Right lung (tissue), 5 donors: ENCODE measurements around the gene NLRP12. TPM values are rescaled to one million over a fixed set of nuclear protein-coding genes. Genes with fewer than 3 reads are reported as not detected.
"Not testable (repeated sequence)": the region's sequence is repeated elsewhere in the genome, so short reads cannot be mapped to it uniquely, and the experiment has no call there.

ENCODE experiments used
- DNase-seq, 2 donors: peaks; one replicate each; pipeline ENCODE4 v3.0.0-alpha.2; 2013
- polyA plus RNA-seq, 5 donors: library from polyadenylated mRNA; unstranded; fragments of 120-200 nt; gene quantifications; one replicate each; pipeline versions ENCODE4 v1.2.1 to v1.2.3, GENCODE V29; 2013; ENCODE audit warnings: inconsistent platforms in 1 of 5, low replicate concordance in 1 of 5; ENCODE audit not compliant: insufficient read length in 5 of 5, insufficient read depth in 1 of 5

The NLRP12 gene
- polyA plus RNA-seq, 5 donors: 0.38 to 0.51 (median 0.41) TPM

DNA sequence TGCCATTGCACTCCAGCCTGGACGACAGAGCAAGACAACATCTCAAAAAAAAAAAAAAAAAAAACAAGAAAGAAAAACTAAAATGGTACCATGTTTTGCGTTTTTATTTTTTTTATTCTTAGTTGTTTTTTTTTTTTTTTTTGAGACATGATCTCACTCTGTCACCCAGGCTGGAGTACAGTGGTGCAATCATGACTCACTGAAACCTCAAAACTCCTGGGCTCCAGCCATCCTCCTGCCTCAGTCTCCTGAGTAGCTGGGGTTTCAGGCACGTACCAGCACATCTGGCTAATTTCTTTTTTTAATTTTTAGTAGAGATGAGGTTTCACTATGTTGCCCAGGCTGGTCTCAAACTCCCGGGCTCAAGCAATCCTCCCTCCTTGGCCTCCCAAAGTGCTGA is 16.8 kb upstream of the NLRP12 start:
- not testable (repeated sequence) for DNase-seq

DNA sequence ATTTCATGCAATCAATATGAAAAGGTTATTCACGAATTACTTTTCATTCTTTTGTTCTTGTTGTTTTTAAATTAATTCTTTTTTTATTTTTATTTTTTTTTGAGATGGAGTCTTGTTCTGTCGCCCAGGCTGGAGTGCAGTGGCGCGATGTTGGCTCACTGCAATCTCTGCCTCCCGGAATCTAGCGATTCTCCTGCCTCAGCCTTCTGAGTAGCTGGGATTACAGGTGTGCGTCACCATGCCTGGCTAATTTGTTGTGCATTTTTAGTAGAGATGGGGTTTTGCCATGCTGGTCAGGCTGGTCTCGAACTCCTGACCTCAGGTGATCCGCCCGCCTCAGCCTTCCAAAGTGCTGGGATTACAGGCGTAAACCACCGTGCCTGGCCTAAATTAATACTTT is 16.1 kb upstream of the NLRP12 start:
- not testable (repeated sequence) for DNase-seq

DNA sequence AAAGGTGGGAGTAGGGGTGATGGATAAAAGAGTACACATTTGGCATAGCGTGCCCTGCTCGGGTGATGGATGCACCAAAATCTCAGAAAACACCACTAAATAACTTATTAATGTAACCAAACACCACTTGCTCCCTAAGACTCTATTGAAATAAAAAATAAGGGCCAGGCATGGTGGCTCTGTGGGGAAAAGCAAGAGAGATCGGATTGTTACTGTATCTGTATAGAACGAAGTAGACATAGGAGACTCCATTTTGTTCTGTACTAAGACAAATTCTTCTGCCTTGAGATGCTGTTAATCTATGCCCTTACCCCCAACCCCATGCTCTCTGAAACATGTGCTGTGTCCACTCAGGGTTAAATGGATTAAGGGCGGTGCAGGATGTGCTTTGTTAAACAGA is 14.3 kb upstream of the NLRP12 start:
- not testable (repeated sequence) for DNase-seq

DNA sequence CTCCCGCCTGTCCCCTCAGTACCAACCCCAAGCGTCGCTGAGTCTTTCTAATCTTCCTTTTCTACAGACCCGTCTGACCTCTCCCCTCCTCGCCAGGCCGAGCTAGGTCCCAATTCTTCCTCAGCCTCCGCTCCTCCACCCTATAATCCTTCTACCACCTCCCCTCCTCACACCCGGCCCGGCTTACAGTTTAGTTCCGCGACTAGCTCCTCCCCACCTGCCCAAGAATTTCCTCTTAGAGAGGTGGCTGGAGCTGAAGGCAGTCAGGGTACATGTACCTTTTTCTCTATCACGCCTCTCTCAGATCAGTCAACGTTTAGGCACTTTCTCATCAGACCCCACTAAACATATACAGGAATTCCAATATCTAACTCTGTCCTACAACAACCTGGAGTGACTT is 8.7 kb upstream of the NLRP12 start:
- DNase-seq: not testable (repeated sequence)

DNA sequence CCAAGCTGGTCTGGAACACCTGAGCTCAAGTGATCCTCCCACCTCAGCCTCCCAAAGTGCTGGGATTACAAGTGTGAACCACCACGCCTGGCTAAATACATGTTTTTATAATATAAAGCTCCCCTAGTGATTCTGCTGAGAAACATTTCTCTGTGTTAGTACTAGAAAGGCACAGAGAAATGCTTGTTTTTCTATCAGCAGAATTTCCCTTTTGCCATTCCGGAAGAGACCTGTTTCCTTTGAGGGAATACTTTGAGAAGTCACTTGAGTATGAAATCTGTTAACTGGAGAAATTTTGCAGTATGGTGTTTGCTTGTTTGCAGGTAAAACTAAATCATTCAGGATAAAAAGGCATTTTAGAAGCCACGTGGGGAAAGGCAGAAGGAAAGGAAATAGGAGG is 4.4 kb upstream of the NLRP12 start:
- no peak for DNase-seq

DNA sequence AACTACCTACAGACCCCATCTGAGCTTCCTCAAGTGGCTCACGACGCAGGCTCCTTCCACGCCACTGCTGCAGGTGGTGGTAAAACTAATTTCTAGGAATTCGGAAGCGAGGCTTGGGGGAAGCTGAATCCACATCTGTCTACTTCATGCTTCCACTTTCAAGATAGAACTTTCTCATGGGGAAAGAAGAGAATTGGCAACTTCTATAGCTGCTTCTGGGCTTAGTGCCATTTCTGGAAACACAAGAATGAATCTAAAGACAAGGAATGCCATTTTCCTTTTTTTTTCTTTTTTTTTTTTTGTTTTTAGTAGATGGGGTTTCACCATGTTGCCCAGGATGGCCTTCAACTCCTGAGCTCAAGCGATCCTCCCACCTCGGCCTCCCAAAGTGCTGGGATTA is 2.8 kb upstream of the NLRP12 start:
- DNase-seq: no peak

DNA sequence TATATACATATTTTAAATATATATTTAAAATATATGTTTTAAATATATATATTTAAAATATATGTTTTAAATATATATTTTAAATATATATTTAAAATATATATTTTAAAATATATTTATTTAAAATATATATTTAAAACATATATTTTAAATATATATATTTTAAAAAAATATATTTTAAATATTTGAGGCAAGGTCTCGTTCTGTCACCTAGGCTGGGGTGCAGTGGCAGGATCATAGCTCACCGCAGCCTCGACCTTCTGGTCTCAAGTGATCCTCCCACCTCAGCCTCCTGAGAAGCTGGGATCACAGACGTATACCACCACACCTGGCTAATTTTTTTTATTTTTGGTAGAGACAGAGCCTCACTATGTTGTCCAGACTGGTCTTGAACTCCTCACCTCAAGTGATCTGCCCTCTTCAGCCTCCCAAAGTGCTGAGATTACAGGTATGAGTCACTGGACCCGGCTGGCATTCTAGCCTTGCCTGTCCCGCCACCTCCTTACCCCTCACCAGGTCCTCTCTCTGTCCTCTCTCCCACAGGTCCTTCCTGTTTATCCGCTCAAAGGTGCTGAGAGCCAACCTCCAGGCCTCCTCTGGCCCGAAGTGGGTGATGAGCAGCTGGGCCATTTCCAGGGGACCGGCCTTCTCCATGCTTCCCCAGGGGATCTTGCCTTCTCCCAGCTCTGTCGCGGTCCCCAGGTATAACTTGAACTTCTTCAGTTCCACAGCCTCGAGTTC is 564 bp downstream of the NLRP12 start:
- no peak for DNase-seq

DNA sequence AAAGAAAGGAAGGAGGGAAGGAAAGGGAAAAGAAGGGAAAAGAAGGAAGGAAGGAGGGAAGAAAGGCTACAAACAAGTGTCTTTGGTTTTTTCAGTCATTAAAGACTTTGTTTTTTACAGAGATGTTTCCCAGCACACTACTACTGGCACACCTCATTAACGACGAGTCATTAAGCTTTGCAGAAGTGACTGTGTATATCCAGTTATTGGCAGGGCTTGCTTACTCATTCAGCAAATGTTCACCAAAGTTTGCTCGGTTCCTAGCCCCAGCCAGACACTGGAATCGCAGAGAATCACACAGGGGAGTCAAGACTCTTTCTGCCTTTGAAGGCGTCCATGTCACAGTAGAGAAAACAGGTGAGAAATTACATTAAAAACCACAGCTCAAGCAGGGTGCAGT is 4.3 kb downstream of the NLRP12 start:
- DNase-seq: no peak

DNA sequence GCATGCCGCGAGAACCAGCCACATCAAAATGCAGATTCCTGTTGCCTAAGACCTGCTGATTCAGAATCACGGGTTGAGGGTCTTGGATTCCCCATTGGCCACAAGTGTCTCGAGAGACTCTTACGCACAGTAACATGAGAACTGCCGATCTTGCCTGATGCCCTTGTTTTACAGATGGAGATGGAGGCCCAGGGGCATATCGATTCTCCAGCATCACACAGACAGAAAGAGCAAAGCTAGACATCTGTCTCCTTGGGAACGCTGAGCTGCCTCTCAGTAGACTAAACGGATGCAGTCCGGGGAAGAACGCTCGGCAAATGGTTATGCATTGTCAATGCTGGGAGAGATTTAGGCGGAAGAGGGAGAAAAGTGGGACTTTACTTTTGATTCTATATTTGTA is 5.4 kb downstream of the NLRP12 start:
- no peak for DNase-seq

DNA sequence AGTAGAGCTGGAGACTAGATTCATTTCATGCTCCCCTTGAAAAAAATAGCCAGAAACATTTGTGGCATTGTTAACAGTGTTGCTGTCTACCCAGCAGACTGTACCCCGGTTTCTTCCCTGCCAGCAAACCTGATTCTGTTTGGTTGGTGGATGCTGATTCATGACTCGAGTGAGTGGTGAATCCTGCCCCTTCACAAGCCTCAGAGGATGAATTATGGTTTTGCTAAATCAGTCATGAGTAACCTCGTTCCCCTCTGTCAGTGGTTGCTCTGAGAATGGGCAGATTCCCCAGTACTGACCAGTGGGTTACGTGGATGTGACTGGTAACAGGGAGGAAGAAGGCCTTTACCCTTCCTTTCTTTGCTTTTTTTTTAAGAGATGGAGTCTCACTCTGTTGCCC is 10.1 kb downstream of the NLRP12 start:
- no peak for DNase-seq

DNA sequence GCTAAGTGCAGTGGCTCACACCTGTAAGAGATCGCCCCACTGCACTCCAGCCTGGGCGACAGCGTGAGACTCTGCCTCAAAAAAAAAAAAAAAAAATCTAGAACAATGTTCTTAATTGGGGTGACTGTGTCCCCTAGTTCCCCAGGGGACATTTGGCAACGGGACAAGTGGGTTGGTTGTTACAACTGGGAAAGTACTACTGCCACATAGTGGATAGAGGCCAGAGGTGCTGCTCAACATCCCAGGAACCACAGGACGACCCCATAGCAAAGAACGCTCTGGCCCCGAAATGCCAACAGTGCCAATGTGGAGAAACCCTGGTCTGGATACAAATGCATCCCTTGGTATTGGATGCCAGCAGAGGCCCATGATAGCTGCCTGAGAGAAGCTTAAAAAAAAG is 11.8 kb downstream of the NLRP12 start:
- DNase-seq: no peak

DNA sequence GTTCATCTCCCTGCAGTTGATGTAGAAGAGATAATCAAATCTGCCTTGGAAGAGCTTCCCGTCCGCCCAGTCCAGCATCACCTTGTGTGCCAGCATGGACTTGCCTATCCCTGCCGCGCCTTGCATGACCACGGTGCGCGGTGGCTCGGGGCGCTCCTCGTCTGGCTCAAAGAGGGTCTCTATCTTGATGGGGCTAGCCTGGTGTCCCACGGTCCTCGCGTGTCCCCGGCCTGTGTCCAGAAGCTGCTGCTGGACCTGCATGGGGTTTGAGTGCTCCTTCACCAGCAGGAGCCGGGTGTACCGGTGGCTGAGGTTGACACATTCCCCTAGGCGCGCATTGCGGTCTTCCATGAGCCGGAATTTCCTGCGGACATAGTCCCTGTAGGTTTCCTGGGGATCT is 13.2 kb downstream of the NLRP12 start:
- no peak for DNase-seq

DNA sequence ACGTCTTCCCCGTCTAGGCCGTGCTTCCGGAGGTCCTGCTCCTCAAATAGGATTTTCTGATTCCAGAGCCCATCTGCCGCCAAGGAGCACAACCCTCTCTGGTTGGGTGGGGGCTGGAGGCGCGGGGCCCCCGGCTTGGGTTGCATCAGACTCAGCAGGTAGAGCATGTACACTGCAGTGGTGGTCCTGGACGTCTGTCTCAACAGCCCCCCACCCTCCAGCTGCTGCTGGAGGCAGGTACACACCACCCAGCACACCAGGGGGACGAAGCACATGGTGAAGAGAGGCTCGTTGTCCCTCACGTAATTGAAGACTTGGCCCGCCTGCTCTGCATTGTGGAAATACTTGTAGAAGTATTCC is 13.9 kb downstream of the NLRP12 start:
- no peak for DNase-seq

DNA sequence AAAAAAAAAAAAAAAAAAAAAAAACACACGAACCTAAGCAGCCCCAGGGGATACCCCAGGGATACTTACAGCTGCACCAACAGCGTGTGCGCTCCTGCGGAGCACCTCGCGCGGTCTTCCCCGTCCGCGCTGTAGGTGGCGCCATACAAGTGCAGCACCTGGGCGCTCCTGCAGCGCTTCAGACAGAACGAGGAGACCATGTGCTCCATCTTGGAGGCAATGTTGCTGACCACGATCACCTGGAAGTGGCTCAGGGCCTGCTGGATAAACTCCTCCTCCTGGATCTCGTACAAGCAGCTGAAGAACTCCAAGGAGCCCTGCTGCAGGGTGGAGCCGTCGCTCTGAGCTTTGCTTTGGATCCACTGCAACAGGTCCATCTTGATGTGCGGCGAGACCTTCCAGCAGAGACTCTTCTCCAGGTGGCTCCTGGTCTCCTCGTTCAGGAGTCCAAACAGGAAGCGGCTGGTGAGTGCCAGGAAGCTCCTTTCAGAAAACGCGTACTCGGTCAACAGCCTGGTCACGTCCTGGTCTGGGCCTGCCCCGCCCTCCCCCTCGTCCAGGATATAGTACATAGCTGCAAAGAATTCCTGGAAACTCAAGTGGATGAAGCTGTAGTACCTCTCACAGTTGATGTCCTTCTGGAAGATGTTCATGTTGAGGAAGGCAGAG is 14.5 kb downstream of the NLRP12 start:
- DNase-seq: no peak

DNA sequence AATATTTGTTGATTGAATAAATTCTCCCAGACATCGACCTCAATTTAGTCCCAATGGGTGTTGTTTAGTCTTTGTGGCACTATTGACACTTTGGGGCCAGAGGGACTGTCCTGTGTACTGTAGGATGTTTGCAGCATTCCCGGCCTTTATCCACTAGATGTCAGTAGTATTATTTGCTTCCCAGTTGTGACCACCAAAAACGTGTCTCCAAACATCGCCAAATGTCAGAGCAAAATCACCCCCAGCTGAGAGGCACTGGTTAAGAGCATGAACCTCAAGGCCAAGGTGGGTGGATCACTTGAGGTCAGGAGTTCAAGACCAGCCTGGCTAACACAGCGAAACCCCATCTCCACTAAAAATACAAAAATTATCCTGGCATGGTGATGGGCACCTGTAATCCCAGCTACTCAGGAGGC is 15.4 kb downstream of the NLRP12 start:
- DNase-seq: peak in 1 of 2 donors; percentile 20

DNA sequence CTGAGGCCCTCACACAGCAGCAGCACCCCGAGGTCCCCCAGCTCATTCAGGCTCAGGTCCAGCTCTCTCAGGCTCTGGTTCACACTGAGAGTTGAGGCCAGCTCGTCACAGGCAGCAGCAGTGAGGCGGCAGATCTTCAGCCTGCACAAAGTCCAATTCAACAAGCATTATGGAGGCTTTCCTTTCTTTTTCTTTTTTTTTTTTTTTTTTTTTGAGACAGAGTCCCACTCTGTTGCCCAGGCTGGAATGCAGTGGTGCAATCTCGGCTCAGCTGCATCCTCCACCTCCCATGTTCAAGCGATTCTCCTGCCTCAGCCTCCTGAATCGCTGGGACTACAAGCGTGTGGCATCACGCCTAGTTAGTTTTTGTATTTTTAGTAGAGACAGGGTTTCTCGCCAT is 22.9 kb downstream of the NLRP12 start:
- DNase-seq: no peak

DNA sequence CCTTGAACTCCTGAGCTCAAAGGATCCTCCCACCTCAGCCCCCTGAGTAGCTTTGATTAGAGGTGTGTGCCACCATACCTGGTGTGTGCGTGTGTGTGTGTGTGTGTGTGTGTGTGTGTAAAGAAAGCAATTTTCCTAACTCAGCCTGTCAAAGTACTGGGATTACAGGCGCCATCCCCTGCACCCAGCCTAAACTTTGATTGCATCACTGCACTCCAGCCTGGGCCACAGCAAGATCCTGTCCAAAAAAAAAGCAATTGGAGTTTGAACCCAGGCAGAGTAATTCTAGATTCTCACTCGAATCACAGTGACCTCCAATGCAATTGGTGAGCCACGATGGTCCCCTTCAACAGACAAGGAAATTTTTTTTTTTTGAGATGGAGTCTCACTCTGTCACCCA is 29.1 kb downstream of the NLRP12 start:
- no peak for DNase-seq

DNA sequence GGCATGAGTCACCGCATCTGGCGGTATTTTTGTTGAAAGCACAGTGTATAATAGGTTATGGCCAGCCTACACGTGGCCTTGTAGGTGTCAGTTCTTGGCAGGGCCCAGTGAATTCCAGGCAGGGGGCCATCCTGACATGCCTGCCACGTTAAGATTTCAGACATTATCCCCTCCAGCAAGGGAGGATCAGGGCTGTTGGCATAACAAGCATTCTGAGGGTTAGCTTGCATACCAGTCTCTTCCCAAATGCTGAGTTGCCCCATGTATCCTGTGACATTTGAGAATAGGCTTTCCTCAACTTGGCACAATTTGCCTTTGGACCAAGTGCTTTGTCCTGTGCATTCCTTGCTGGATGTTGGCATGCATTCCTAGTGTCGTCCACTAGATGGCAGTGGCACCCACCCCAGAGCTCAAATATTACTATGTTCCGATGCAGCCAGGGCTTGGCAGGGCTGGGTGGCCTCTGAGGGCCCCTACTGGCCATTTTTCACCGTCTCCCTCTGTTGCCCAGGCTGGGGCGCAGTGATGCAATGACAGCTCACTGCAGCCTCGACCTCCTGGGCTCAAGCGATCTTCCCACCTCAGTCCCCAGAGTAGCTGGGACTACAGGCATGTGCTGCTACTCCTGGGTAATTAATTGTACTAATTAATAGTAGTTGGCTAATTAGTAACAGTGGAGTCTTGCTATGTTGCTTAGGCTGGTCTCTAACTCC is 31.2 kb downstream of the NLRP12 start:
- DNase-seq: peak; percentile 66 to 73

DNA sequence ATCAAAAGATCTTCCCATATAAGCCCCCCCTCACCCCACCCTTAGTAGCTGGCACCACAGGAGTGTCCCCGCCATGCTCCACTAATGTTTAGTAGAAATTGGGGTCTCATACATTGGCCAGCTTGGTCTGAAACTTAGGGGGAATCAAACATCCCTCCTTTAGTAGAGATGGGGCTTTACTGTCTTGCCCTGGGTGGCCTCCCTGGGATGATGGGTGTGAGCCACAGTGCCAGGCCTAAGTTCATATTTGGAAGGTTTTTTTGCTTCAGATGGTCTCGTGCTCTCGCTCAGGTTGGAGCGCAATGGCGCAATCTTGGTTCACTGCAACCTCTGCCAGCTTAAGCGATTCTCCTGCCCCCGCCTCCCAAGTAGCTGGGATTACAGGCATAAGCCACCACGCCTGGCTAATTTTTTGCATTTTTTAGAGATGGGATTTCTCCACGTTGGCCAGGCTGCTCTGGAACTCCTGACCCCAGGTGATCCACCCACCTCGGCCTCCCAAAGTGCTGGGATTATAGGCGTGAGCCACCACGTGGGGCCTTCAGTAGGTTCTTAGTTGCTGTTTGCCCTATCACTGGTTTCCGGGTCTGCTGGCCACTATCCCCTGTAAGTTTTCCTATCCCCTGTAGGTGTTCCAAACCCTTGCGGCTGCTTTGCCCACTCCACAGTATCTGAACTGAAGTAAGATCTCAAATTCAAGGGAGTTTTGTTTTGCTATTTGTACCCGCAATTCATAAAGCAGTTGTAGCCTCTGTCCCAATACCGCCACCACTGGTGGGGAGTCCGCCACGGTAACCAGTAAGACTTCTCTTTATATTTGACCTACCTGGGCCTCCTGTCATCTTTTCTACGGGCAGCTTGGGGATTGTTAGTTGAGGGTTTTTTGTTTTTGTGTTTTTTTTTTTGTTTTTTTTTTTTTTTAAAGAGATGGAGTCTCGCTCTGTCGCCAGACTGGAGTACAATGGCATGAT is 34.1 kb downstream of the NLRP12 start:
- DNase-seq: no peak

DNA sequence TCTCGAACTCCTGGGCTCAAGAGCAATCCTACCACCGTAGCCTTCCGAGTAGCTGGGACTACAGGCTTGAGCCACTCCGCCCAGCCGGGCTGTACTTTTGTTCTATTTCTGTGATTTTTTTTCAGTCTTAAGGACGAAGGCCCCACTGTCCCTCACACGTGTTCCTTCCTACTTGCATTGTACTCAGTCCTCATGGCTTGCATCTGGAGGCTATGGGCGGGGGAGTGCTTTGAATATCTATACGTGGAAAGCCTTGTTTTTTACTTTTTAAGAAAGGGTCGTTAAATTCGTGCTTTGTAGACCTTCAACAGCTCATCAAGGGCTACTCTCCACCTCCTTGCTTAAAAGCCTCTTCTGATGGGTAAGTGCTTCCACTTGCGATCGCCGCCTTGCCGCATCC is 36.8 kb downstream of the NLRP12 start:
- DNase-seq: no peak

DNA sequence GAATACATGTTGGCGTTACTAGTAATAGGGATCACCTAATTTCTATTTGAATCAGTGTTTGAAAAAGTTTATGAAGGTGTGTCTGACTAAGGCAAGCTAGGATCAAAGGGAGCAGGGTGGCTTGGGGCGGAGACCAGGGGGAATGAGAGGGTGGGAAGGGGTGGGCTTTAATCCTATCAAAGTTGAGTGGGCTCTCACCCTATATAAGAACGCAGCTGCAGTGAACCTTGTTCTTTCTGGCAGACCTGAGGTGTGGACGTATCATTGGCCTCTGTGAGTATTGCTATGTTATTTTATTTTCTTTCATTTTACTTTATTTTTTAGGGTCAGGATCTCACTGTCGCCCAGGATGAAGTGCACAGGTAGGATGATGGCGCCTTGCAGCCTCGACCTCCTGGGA is 37.4 kb downstream of the NLRP12 start:
- DNase-seq: no peak
